ENCODE results near the gene SNORC.

GRCh38 chr2:232836934-232837333, 33.1 kb upstream of the SNORC start:
- TF ChIP-seq POLR2A (IDR thresholded peaks at IDR 0.05) = no peak
- no peak for TF ChIP-seq CTCF (IDR thresholded peaks at IDR 0.05)

Data from right lobe of liver (tissue), 4 donors.